Mesendoderm (in vitro differentiated cells): Measurements from ENCODE around the gene SLC45A1.

Experiments used
- DNase-seq: peaks from one replicate; pipeline ENCODE4 v3.0.0; 2013
- H2AK5ac ChIP-seq: 2 replicates; pipeline ENCODE4 v1.6.1; 2013; ENCODE audit warnings: low read length, inconsistent platforms
- H2BK120ac ChIP-seq: 2 replicates; pipeline ENCODE4 v1.6.1; 2013; ENCODE audit warnings: low read depth, mild to moderate bottlenecking, low read length, moderate library complexity, mixed read lengths
- H2BK15ac ChIP-seq: replicated peaks from 2 replicates; pipeline ENCODE4 v1.6.1; 2013; ENCODE audit warnings: low read depth, mild to moderate bottlenecking, moderate library complexity
- H2BK5ac ChIP-seq: 2 replicates; pipeline ENCODE4 v1.6.1; 2013; ENCODE audit warnings: low read length, inconsistent platforms
- H3K18ac ChIP-seq: 2 replicates; pipeline ENCODE4 v1.6.1; 2013; ENCODE audit warnings: mild to moderate bottlenecking, low read length, mixed read lengths
- H3K23ac ChIP-seq: one replicate; pipeline ENCODE4 v1.6.1; 2013; ENCODE audit warnings: low read length
- H3K27ac ChIP-seq: 2 replicates; pipeline ENCODE4 v1.5.1; 2013; ENCODE audit warnings: low read depth, mild to moderate bottlenecking, inconsistent platforms, low read length, moderate library complexity
- H3K27me3 ChIP-seq: 2 replicates; pipeline ENCODE4 v1.6.1; 2013; ENCODE audit warnings: low read length, control low read depth, mild to moderate bottlenecking, inconsistent platforms; ENCODE audit not compliant: insufficient read depth, poor library complexity
- H3K36me3 ChIP-seq: 2 replicates; pipeline ENCODE4 v1.6.1; 2013; ENCODE audit warnings: low read length, inconsistent platforms; ENCODE audit not compliant: control insufficient read depth, insufficient read depth
- H3K4ac ChIP-seq: one replicate; pipeline ENCODE4 v1.6.1; 2013; ENCODE audit warnings: low read depth, mild to moderate bottlenecking, low read length, moderate library complexity
- H3K4me1 ChIP-seq: 2 replicates; pipeline ENCODE4 v1.6.1; 2013; ENCODE audit warnings: low read depth, low read length, inconsistent platforms; ENCODE audit not compliant: control insufficient read depth
- H3K4me2 ChIP-seq: 2 replicates; pipeline ENCODE4 v1.6.1; 2013; ENCODE audit warnings: low read length
- H3K4me3 ChIP-seq: 2 replicates; pipeline ENCODE4 v1.5.1; 2013; ENCODE audit warnings: mild to moderate bottlenecking, low read length
- H3K56ac ChIP-seq: one replicate; pipeline ENCODE4 v1.6.1; 2013; ENCODE audit warnings: low read length
- H3K79me1 ChIP-seq: 2 replicates; pipeline ENCODE4 v1.6.1; 2013; ENCODE audit warnings: low read length, inconsistent platforms
- H3K79me2 ChIP-seq: 2 replicates; pipeline ENCODE4 v1.6.1; 2013; ENCODE audit warnings: mild to moderate bottlenecking, low read length; ENCODE audit not compliant: control insufficient read depth, insufficient read depth
- H3K9ac ChIP-seq: 2 replicates; pipeline ENCODE4 v1.6.1; 2013; ENCODE audit warnings: low read length, inconsistent platforms
- H4K5ac ChIP-seq: one replicate; pipeline ENCODE4 v1.6.1; 2013; ENCODE audit warnings: low read length
- H4K8ac ChIP-seq: one replicate; pipeline ENCODE4 v1.6.1; 2013; ENCODE audit warnings: low read depth, mild to moderate bottlenecking, control low read depth, low read length, moderate library complexity
- WGBS: extraction: QIAGEN DNeasy Blood & Tissue Kit; methylation state at CpG from one replicate; pipeline ENCODE4 v1.1.7; 2013; ENCODE audit warnings: low lambda C conversion rate, missing lambda C conversion rate; ENCODE audit not compliant: insufficient coverage; ENCODE audit errors: extremely low coverage; 5-methylcytosine and 5-hydroxymethylcytosine counted together

Gene SLC45A1

GRCh38 chr1:8373581-8374241 lies 55.8 kb downstream of the SLC45A1 start:
- no peak overlapping the region for H3K4me3 ChIP-seq
- WGBS = no CpG with 5 or more reads among the region's 19 CpGs
- no peak overlapping the region for H2BK5ac ChIP-seq
- H3K36me3 ChIP-seq = no peaks in the 10 kb centered on the region
- H3K4me1 ChIP-seq = peaks cover 10% of the 10 kb centered on the region
- no peak overlapping the region for H2AK5ac ChIP-seq
- H4K5ac ChIP-seq = no peak overlapping the region
- no peak overlapping the region for H2BK120ac ChIP-seq
- no peak overlapping the region for H3K27ac ChIP-seq
- H3K79me2 ChIP-seq = peaks cover 28% of the 10 kb centered on the region
- no peak overlapping the region for H3K4ac ChIP-seq
- no peak overlapping the region for H3K4me2 ChIP-seq
- no peak overlapping the region for H2BK15ac ChIP-seq
- peak overlapping the region; percentile 27 for H3K56ac ChIP-seq
- H3K18ac ChIP-seq = no peak overlapping the region
- peaks cover 23% of the 10 kb centered on the region for H3K79me1 ChIP-seq
- H3K9ac ChIP-seq = no peak overlapping the region
- H4K8ac ChIP-seq = no peak overlapping the region
- peak; percentile 56 for DNase-seq
- no peak overlapping the region for H3K23ac ChIP-seq
- H3K27me3 ChIP-seq = no peaks in the 10 kb centered on the region

GRCh38 chr1:8374356-8374755 lies 56.4 kb downstream of the SLC45A1 start:
- WGBS = no CpG with 5 or more reads among the region's 5 CpGs
- no peak overlapping the region for H2AK5ac ChIP-seq
- H3K4me1 ChIP-seq = peaks cover 10% of the 10 kb centered on the region
- no peak overlapping the region for H3K56ac ChIP-seq
- H3K79me2 ChIP-seq = peaks cover 34% of the 10 kb centered on the region
- H3K36me3 ChIP-seq = no peaks in the 10 kb centered on the region
- H3K18ac ChIP-seq = no peak overlapping the region
- H2BK15ac ChIP-seq = no peak overlapping the region
- no peak overlapping the region for H2BK5ac ChIP-seq
- peaks cover 28% of the 10 kb centered on the region for H3K79me1 ChIP-seq
- no peak overlapping the region for H3K4ac ChIP-seq
- no peak overlapping the region for H3K9ac ChIP-seq
- H3K4me3 ChIP-seq = no peak overlapping the region
- no peaks in the 10 kb centered on the region for H3K27me3 ChIP-seq
- H2BK120ac ChIP-seq = no peak overlapping the region
- DNase-seq = no peak
- H3K27ac ChIP-seq = no peak overlapping the region
- H4K8ac ChIP-seq = no peak overlapping the region
- no peak overlapping the region for H4K5ac ChIP-seq
- H3K4me2 ChIP-seq = no peak overlapping the region
- no peak overlapping the region for H3K23ac ChIP-seq

GRCh38 chr1:8374812-8375211 lies 56.9 kb downstream of the SLC45A1 start:
- no peak overlapping the region for H3K4ac ChIP-seq
- peak; percentile 82 for DNase-seq
- H3K4me3 ChIP-seq = no peak overlapping the region
- H3K4me2 ChIP-seq = no peak overlapping the region
- H3K18ac ChIP-seq = no peak overlapping the region
- no peak overlapping the region for H3K27ac ChIP-seq
- H3K23ac ChIP-seq = no peak overlapping the region
- peaks cover 10% of the 10 kb centered on the region for H3K4me1 ChIP-seq
- no peaks in the 10 kb centered on the region for H3K36me3 ChIP-seq
- no peak overlapping the region for H2AK5ac ChIP-seq
- no peaks in the 10 kb centered on the region for H3K27me3 ChIP-seq
- H2BK120ac ChIP-seq = no peak overlapping the region
- H3K79me2 ChIP-seq = peaks cover 38% of the 10 kb centered on the region
- peaks cover 29% of the 10 kb centered on the region for H3K79me1 ChIP-seq
- no peak overlapping the region for H4K8ac ChIP-seq
- no peak overlapping the region for H4K5ac ChIP-seq
- H3K56ac ChIP-seq = no peak overlapping the region
- WGBS = no CpG with 5 or more reads among the region's 2 CpGs
- no peak overlapping the region for H2BK15ac ChIP-seq
- H2BK5ac ChIP-seq = no peak overlapping the region
- H3K9ac ChIP-seq = no peak overlapping the region

GRCh38 chr1:8376358-8376840 lies 58.5 kb downstream of the SLC45A1 start:
- Histone ChIP-seq H4K8ac (no peak overlapping the region), H4K5ac (no peak overlapping the region), H3K4ac (no peak overlapping the region), H3K56ac (no peak overlapping the region), H2BK5ac (no peak overlapping the region), H3K36me3 (no peaks in the 10 kb centered on the region), H3K9ac (no peak overlapping the region), H3K4me1 (peaks cover 5% of the 10 kb centered on the region), H3K27me3 (no peaks in the 10 kb centered on the region), H3K79me2 (peaks cover 37% of the 10 kb centered on the region), H3K27ac (no peak overlapping the region), H2BK120ac (no peak overlapping the region), H2BK15ac (no peak overlapping the region), H2AK5ac (no peak overlapping the region), H3K4me3 (no peak overlapping the region), H3K23ac (no peak overlapping the region), H3K18ac (no peak overlapping the region), H3K79me1 (peaks cover 25% of the 10 kb centered on the region), H3K4me2 (no peak overlapping the region)
- DNase-seq = no peak
- WGBS = no CpG with 5 or more reads among the region's 4 CpGs

- H3K9ac ChIP-seq = no peak overlapping the region
- no peak overlapping the region for H3K23ac ChIP-seq
- H3K4ac ChIP-seq = no peak overlapping the region
- H3K4me3 ChIP-seq = no peak overlapping the region
- H4K5ac ChIP-seq = no peak overlapping the region
- no peak overlapping the region for H3K56ac ChIP-seq
- DNase-seq = no peak
- H3K27ac ChIP-seq = no peak overlapping the region
- no peak overlapping the region for H3K18ac ChIP-seq
- no peak overlapping the region for H4K8ac ChIP-seq
- no peaks in the 10 kb centered on the region for H3K36me3 ChIP-seq
- H3K79me2 ChIP-seq = peaks cover 40% of the 10 kb centered on the region
- H2AK5ac ChIP-seq = no peak overlapping the region
- WGBS = 100% methylated on average over 8 of the region's 17 CpGs
- peaks cover 4% of the 10 kb centered on the region for H3K4me1 ChIP-seq
- no peak overlapping the region for H2BK5ac ChIP-seq
- H3K4me2 ChIP-seq = no peak overlapping the region
- no peaks in the 10 kb centered on the region for H3K27me3 ChIP-seq
- H2BK15ac ChIP-seq = no peak overlapping the region
- peaks cover 28% of the 10 kb centered on the region for H3K79me1 ChIP-seq
- no peak overlapping the region for H2BK120ac ChIP-seq
Observed at GRCh38 chr1:8377271-8377981, 59.5 kb downstream of the SLC45A1 start.
